GM23338 (cell line): ENCODE data around the gene CFI.

Source experiments
- EZH2 ChIP-seq: fragments of 200-600 bp; sonication (generic); IDR thresholded peaks from one replicate; pipeline ENCODE4 v1.8.0; 2017; ENCODE audit warnings: antibody characterized with exemption, mild to moderate bottlenecking, low read depth; ENCODE audit not compliant: unreplicated experiment
- EZH2phosphoT487 ChIP-seq: fragments of 200-600 bp; sonication (generic); IDR thresholded peaks from one replicate; pipeline ENCODE4 v1.8.1; 2018; ENCODE audit warnings: antibody characterized with exemption; ENCODE audit not compliant: unreplicated experiment
- JUNB ChIP-seq: IDR thresholded peaks from one replicate; pipeline ENCODE4 v1.6.1; 2016; ENCODE audit warnings: antibody characterized with exemption; ENCODE audit not compliant: unreplicated experiment
- ZNF114 ChIP-seq: fragments of 250-450 bp; sonication (Bioruptor Pico); IDR thresholded peaks from 2 replicates; pipeline ENCODE4 v1.5.0; 2020; ENCODE audit warnings: mild to moderate bottlenecking, moderate library complexity
- TF ChIP-seq, protein P1 (sequence below), 2 experiments: fragments of 200-600 bp in 1 of 2; sonication (generic) in 1 of 2; conservative IDR thresholded peaks; 2 replicates each; pipeline versions ENCODE4 v1.5.1 to v1.6.1; 2016 to 2017; ENCODE audit warnings: antibody characterized with exemption in 2 of 2, low read depth in 2 of 2, mild to moderate bottlenecking in 2 of 2, moderate library complexity in 1 of 2
- TF ChIP-seq, protein P2 (sequence below): IDR thresholded peaks from 2 replicates; pipeline ENCODE4 v1.6.1; 2016; ENCODE audit warnings: antibody characterized with exemption
- TF ChIP-seq, protein P3 (sequence below): IDR thresholded peaks from one replicate; pipeline ENCODE4 v1.6.1; 2018; ENCODE audit warnings: antibody characterized with exemption; ENCODE audit not compliant: unreplicated experiment

DNA sequence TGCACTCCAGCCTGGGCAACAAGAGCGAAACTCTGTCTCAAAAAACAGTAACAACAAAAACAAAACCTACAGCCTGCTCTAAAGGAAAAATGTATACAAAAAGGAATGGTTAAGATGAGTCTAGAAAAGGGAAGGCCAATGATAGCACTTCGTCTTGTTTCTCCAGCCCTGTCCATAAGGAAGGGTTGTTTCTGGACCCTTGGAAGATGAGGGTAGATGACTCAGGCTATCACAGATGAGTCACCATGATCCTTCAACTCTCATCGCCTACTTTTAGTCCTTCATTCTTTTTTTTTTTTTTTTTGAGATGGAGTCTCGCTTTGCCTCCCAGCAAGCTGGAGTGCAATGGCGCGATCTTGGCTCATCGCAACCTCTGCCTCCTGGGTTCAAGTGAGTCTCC, 80.8 kb downstream of the CFI start:
- TF ChIP-seq EZH2, result no peak
- TF ChIP-seq, protein P1, sequence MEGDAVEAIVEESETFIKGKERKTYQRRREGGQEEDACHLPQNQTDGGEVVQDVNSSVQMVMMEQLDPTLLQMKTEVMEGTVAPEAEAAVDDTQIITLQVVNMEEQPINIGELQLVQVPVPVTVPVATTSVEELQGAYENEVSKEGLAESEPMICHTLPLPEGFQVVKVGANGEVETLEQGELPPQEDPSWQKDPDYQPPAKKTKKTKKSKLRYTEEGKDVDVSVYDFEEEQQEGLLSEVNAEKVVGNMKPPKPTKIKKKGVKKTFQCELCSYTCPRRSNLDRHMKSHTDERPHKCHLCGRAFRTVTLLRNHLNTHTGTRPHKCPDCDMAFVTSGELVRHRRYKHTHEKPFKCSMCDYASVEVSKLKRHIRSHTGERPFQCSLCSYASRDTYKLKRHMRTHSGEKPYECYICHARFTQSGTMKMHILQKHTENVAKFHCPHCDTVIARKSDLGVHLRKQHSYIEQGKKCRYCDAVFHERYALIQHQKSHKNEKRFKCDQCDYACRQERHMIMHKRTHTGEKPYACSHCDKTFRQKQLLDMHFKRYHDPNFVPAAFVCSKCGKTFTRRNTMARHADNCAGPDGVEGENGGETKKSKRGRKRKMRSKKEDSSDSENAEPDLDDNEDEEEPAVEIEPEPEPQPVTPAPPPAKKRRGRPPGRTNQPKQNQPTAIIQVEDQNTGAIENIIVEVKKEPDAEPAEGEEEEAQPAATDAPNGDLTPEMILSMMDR (conservative IDR thresholded peaks at IDR 0.05; ENCODE audit: low read depth in 2 of 2), result no peak
- TF ChIP-seq, protein P2, sequence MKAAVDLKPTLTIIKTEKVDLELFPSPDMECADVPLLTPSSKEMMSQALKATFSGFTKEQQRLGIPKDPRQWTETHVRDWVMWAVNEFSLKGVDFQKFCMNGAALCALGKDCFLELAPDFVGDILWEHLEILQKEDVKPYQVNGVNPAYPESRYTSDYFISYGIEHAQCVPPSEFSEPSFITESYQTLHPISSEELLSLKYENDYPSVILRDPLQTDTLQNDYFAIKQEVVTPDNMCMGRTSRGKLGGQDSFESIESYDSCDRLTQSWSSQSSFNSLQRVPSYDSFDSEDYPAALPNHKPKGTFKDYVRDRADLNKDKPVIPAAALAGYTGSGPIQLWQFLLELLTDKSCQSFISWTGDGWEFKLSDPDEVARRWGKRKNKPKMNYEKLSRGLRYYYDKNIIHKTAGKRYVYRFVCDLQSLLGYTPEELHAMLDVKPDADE, result no peak
- TF ChIP-seq, protein P3, sequence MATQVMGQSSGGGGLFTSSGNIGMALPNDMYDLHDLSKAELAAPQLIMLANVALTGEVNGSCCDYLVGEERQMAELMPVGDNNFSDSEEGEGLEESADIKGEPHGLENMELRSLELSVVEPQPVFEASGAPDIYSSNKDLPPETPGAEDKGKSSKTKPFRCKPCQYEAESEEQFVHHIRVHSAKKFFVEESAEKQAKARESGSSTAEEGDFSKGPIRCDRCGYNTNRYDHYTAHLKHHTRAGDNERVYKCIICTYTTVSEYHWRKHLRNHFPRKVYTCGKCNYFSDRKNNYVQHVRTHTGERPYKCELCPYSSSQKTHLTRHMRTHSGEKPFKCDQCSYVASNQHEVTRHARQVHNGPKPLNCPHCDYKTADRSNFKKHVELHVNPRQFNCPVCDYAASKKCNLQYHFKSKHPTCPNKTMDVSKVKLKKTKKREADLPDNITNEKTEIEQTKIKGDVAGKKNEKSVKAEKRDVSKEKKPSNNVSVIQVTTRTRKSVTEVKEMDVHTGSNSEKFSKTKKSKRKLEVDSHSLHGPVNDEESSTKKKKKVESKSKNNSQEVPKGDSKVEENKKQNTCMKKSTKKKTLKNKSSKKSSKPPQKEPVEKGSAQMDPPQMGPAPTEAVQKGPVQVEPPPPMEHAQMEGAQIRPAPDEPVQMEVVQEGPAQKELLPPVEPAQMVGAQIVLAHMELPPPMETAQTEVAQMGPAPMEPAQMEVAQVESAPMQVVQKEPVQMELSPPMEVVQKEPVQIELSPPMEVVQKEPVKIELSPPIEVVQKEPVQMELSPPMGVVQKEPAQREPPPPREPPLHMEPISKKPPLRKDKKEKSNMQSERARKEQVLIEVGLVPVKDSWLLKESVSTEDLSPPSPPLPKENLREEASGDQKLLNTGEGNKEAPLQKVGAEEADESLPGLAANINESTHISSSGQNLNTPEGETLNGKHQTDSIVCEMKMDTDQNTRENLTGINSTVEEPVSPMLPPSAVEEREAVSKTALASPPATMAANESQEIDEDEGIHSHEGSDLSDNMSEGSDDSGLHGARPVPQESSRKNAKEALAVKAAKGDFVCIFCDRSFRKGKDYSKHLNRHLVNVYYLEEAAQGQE, result no peak
- no peak for TF ChIP-seq EZH2phosphoT487
- TF ChIP-seq ZNF114 (CRISPR knock-in tag), result no peak
- no peak for TF ChIP-seq JUNB
